Activated gamma-delta T cell treated with Interleukin-2 at 50 U/mL for 16 hours (primary cell): ENCODE measurements around the gene IFITM10.
"Not testable (repeated sequence)": the region's sequence is repeated elsewhere in the genome, so short reads cannot be mapped to it uniquely, and the experiment has no call there.

Experiments used
- DNase-seq: peaks from one replicate; pipeline ENCODE4 v3.0.0-alpha.2; 2020

Gene IFITM10

DNA sequence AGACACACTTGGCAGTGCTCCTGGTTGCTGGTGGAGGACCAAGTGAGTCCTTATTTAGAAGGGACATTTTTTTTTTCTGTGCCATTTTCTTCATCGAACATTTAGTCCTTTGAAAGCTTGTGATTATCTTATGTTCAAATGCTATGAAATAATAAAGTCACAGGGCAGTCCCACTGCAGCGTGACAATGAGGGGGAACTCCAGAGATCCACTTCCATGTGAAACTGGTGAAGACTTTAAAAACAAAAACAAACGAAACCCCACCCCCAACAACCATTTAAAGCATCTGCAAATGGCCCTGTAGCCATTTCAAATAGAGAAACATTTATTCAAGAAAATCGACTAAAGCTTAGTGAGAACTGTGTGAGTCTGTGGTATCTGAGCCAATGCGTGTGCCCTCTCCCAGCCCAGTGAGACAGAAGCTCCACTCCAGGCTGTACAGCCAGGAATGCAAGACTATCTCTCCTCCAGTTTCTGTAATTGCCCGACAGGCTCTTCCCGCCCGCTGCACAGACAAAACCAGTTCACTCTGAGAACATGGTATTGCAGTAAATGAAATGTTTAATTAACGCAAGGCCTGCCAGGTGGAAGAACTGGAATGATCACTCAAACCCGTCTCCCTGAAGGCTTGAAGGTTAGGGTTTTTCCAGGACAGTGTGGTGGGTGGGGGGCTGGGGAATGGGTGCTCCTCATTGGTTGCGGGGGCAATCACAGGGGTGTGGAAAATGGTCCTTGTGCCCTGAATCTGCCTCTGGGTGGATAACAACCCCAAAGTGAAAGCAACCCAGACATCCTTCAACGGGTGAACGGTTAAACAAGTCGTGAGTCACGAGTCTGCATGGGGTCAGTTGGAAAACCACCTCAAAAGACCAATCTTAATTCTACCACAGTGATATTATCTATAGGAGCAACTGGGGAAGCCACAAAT is 45.0 kb downstream of the IFITM10 start:
- DNase-seq, result no peak

- DNase-seq, result no peak
Observed at GRCh38 chr11:1703146-1703545, 47.2 kb downstream of the IFITM10 start.

DNA sequence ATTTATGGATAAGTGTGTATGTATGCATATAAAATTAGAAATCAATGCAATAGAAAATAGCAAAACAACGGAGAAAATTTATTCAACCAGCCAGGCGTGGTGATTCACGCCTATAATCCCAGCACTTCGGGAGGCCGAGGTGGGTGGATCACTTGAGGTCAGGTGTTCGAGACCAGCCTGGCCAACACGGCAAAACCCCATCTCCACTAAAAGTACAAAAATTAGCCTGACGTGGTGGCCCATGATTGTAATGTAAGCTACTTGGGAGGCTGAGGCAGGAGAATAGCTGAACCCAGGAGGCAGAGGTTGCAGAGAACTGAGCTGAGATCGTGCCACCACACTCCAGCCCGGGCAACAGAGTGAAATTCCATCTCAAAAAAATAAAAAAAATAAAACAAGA is 47.9 kb downstream of the IFITM10 start:
- no peak for DNase-seq

GRCh38 chr11:1701091-1701807 is 49.1 kb downstream of the IFITM10 start:
- no peak for DNase-seq

DNA sequence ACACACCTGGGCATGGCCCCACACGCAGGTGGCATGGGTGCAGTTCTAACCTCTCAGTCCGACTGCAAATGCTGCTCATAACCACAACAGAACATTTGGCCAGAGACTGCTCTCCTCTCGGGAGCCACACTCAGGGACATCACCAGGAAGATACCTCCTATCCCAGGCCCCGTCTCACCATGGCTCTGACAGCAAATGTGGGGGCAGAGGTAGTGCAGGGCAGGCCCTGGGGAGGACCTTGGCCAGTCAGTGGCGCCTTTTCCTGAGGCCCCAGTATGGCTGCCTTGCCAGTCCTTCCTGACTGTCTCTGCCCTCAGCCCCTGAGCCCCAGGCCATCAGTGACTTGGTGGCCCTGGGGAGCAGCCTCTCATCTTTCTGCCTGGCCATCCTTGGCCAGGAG is 50.6 kb downstream of the IFITM10 start:
- DNase-seq, result no peak

- DNase-seq, result no peak
Observed at GRCh38 chr11:1696608-1697570, 53.5 kb downstream of the IFITM10 start, which contains the start of gene KRTAP5-6. TSS of gene KRTAP5-6 (plus strand) at chr11:1697195. CDS start at chr11:1697246, 51 bp downstream.

DNA sequence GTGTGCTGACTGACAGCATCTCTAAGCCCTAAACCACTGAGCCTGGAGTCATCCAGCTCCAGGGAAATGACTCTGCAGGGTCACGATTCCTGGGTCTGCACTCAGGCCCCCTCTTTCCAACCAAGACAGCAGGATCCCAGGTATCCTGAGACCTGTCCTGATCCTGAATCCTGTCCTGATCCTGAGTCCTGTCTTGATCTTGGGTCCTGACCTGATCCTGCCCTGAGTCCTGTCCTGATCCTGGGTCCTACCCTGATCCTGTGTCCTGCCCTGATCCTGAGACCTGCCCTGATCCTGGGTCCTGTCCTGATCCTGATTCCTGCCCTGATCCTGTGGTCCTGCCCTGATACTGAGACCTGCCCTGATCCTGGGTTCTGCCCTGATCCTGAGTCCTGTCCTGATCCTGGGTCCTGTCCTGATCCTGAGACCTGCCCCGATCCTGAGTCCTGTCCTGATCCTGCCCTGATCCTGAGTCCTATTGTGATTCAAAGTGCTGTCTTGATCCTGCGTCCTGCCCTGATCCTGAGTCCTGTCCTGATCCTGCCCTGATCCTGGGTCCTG is 54.8 kb downstream of the IFITM10 start:
- no peak for DNase-seq

- DNase-seq, result no peak
Observed at GRCh38 chr11:1694846-1695547, 55.4 kb downstream of the IFITM10 start.

- DNase-seq, result peak; percentile 81
Observed at GRCh38 chr11:1694064-1694845, 56.1 kb downstream of the IFITM10 start.

DNA sequence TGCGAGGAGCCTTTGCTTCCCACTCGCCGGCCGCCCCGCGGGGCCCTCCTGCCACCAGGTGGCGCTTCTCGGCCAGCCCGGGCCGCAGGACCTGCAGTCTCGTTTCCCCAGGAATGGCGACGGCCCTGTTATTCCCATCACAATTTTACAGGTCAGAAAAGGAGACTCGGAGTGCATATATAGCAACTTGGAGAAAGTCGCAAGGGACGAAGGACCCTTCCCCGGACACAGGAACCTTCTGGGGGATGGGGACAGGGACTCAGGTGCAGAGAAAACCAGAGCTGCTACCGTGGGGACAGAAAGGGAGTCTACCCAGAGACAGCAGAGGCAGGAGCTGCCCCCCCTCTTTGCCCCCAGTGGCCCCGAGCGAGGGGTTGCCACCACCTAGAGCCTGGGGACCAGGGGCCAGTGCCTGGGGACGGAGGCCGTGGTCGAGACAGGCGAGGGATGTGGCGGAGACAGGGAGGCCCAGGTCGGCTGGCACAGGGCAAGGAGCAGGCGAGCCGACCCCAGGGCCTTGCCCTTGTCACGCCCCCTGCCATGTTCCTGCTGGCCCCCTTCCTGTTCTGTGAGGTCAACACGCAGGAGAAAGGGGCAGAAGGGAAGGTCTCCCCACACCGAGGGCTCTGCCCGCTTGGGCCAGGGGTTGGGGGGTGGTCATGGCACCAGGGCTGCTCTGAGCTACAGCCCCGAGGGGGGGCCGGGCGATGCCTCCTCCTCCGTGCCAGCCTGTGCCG is 56.9 kb downstream of the IFITM10 start:
- DNase-seq, result peak; percentile 67

- DNase-seq, result no peak
Observed at GRCh38 chr11:1692708-1693326, 57.6 kb downstream of the IFITM10 start.

- DNase-seq, result no peak
Observed at GRCh38 chr11:1691878-1692707, 58.3 kb downstream of the IFITM10 start.

- DNase-seq, result no peak
Observed at GRCh38 chr11:1691026-1691877, 59.1 kb downstream of the IFITM10 start.

DNA sequence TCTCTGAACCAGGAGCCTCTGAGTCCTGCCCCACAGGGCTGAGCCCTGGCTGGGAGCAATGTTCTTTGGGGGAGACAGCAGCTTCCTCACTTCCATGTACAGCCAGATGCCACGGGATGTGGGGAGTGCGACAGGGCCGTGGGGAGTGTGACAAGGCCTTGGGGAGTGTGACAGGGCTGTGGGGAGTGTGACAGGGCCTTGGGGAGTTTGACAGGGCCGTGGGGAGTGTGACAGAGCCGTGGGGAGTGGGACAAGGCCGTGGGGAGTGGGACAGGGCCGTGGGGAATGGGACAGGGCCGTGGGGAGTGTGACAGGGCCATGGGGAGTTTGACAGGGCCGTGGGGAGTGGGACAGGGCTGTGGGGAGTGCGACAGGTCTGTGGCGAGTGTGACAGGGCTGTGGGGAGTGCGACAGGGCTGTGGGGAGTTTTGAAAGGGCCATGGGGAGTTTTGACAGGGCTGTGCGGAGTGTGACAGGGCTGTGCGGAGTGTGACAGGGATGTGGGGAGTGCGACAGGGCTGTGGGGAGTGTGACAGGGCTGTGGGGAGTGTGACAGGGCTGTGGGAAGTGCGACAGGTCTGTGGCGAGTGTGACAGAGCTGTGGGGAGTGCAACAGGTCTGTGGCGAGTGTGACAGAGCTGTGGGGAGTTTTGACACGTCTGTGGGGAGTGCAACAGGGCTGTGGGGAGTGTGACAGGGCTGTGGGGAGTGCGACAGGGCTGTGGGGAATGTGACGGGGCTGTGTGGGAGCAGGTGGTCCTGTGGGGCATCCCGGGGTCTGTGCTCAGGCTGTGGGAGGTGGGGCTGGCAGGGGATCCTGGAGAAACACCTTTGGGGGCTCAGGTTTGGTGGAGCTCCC is 60.0 kb downstream of the IFITM10 start:
- no peak for DNase-seq

DNA sequence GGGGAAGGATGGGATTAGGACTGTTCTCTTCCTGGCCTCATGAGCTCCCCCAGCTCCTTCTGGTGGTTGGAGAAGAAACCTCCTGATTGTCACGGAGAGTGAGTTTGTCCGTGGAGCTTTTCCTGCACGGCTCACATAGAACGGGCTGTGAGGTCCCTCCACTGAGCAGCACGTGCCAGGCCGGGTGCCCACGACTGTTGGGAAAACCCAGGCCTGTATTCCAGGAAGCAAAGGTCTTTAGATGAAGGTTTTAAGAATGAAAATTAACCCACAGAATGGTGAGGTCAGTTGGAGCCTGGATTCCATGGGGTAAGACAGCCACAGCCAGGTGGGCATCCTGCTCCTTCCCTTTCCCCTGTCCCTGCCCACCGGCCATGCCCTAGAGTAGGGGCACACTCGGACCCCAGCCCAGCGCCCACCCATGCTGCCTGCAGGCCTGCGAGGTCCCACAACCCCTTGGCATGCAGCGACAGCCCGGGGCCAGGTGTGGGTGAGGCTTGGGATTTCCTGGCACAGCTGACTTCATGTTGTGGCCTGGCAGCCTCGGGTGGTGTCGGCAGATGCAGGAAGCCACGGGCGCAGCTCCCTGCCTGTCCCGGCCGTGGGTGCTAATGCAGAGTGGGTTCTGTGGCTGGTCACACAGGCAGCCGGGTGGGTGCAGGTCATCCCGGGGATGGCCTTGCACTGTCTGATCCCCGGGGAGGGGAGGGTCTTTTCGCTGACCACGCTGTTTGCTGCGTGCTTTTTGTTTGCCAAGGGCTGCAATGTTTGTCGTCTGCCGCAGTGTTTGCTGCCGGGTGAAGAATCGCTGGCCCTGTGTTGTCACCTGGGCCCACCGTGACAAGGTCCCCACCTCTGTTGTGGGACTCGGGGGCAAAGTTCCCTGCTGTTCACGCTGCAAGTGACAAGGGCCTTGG is 60.9 kb downstream of the IFITM10 start:
- not testable (repeated sequence) for DNase-seq
